Suprapubic skin (tissue), 4 donors: ENCODE results near the gene JMJD8. TPM values are rescaled to one million over a fixed set of nuclear protein-coding genes. Genes with fewer than 3 reads are reported as not detected.

Experiments used
- DNase-seq, 2 donors: peaks; one replicate each; pipeline ENCODE4 v3.0.0-alpha.2; 2019; ENCODE audit warnings: low spot score in 2 of 2
- H3K27ac ChIP-seq: fragments of 200-600 bp; sonication (generic); one replicate; pipeline ENCODE4 v1.5.1; 2019
- H3K27me3 ChIP-seq: fragments of 200-600 bp; sonication (generic); one replicate; pipeline ENCODE4 v1.5.1; 2019
- H3K36me3 ChIP-seq: fragments of 200-600 bp; sonication (generic); one replicate; pipeline ENCODE4 v1.5.1; 2019
- H3K4me1 ChIP-seq: fragments of 200-600 bp; sonication (generic); one replicate; pipeline ENCODE4 v1.5.1; 2019
- H3K4me3 ChIP-seq: fragments of 200-600 bp; sonication (generic); one replicate; pipeline ENCODE4 v1.5.1; 2019; ENCODE audit warnings: mild to moderate bottlenecking
- H3K9me3 ChIP-seq: fragments of 200-600 bp; sonication (generic); one replicate; pipeline ENCODE4 v1.5.1; 2019
- CTCF ChIP-seq, 2 donors: fragments of 200-600 bp in 1 of 2; fragments of 450-650 bp in 1 of 2; sonication (generic) in 1 of 2; IDR thresholded peaks; one replicate each; pipeline ENCODE4 v1.5.1; 2016 to 2019; ENCODE audit warnings: antibody characterized with exemption in 2 of 2, mild to moderate bottlenecking in 1 of 2, moderate library complexity in 1 of 2
- EP300 ChIP-seq: sonication (generic); formaldehyde crosslinking; IDR thresholded peaks from one replicate; pipeline ENCODE4 v1.6.1; 2017; ENCODE audit warnings: antibody characterized with exemption
- POLR2A ChIP-seq, 2 donors: fragments of 450-650 bp; IDR thresholded peaks; one replicate each; pipeline ENCODE4 v1.6.1; 2017; ENCODE audit warnings: antibody characterized with exemption in 2 of 2, mild to moderate bottlenecking in 2 of 2, moderate library complexity in 2 of 2
- POLR2AphosphoS5 ChIP-seq, 3 donors: sonication (generic); formaldehyde crosslinking; IDR thresholded peaks; one replicate each; pipeline ENCODE4 v1.6.1; 2017; ENCODE audit warnings: antibody characterized with exemption in 3 of 3
- WGBS: methylation state at CpG from one replicate; pipeline ENCODE4 v1.1.5; 2018; 5-methylcytosine and 5-hydroxymethylcytosine counted together
- total RNA-seq, 4 donors: library from RNA; depleted of rRNA; stranded (reverse); fragments of >200 nt; gene quantifications; one replicate each; pipeline ENCODE4 v1.1.0, GENCODE V29; 2016

The JMJD8 gene
- total RNA-seq, 4 donors from 2014 or later = 47.0 to 87.4 (median 60.5) TPM

- Histone ChIP-seq H3K9me3 (no peaks in the 10 kb centered on the region), H3K36me3 (peaks cover 16% of the 10 kb centered on the region), H3K27ac (no peak overlapping the region), H3K4me3 (peak overlapping the region; percentile 52), H3K4me1 (peaks cover 32% of the 10 kb centered on the region), H3K27me3 (peaks cover 34% of the 10 kb centered on the region)
- no peak for DNase-seq
- TF ChIP-seq EP300 (no peak), POLR2A (IDR thresholded peaks at IDR 0.05) (no peak), POLR2AphosphoS5 (IDR thresholded peaks at IDR 0.05) (no peak), CTCF (IDR thresholded peaks at IDR 0.05) (no peak)
- WGBS = 0% methylated on average over 17 of the region's 61 CpGs
Measured at GRCh38 chr16:727291-727977, 43.3 kb upstream of the JMJD8 start.

- H3K4me1 ChIP-seq = peaks cover 38% of the 10 kb centered on the region
- peaks cover 8% of the 10 kb centered on the region for H3K36me3 ChIP-seq
- 4% methylated on average over 15 of the region's 88 CpGs for WGBS
- no peak for TF ChIP-seq EP300
- no peak for TF ChIP-seq POLR2AphosphoS5 (IDR thresholded peaks at IDR 0.05)
- peak within 1 kb of the TSS; percentile 52 for H3K4me3 ChIP-seq
- no peaks in the 10 kb centered on the region for H3K9me3 ChIP-seq
- peaks cover 34% of the 10 kb centered on the region for H3K27me3 ChIP-seq
- H3K27ac ChIP-seq = no peak within 1 kb of the TSS
- DNase-seq = no peak
Measured at GRCh38 chr16:726438-727290, 42.5 kb upstream of the JMJD8 start, which contains the start of the genes CCDC78 and HAGHL. TSS of gene CCDC78 (minus strand) at chr16:726443. CDS start at chr16:726367, 76 bp downstream. TSS of gene HAGHL (plus strand) at chr16:727106. CDS start at chr16:727510, 404 bp downstream.

GRCh38 chr16:726188-726437 is 42.0 kb upstream of the JMJD8 start:
- Histone ChIP-seq H3K4me1 (peaks cover 43% of the 10 kb centered on the region), H3K27ac (no peak overlapping the region), H3K9me3 (no peaks in the 10 kb centered on the region), H3K27me3 (peaks cover 34% of the 10 kb centered on the region), H3K4me3 (peak overlapping the region; percentile 52), H3K36me3 (peaks cover 2% of the 10 kb centered on the region)
- DNase-seq = no peak
- no CpG with 5 or more reads among the region's 9 CpGs for WGBS
- no peak for TF ChIP-seq CTCF (IDR thresholded peaks at IDR 0.05)
- TF ChIP-seq EP300 = no peak
- TF ChIP-seq POLR2A (IDR thresholded peaks at IDR 0.05) = no peak
- TF ChIP-seq POLR2AphosphoS5 (IDR thresholded peaks at IDR 0.05) = no peak

- Histone ChIP-seq H3K27ac (no peak overlapping the region), H3K4me1 (peaks cover 47% of the 10 kb centered on the region), H3K4me3 (no peak overlapping the region), H3K27me3 (peaks cover 34% of the 10 kb centered on the region), H3K36me3 (no peaks in the 10 kb centered on the region), H3K9me3 (no peaks in the 10 kb centered on the region)
- TF ChIP-seq CTCF (IDR thresholded peaks at IDR 0.05) = no peak
- no peak for TF ChIP-seq EP300
- TF ChIP-seq POLR2AphosphoS5 (IDR thresholded peaks at IDR 0.05) = no peak
- TF ChIP-seq POLR2A (IDR thresholded peaks at IDR 0.05) = no peak
- DNase-seq = no peak
- WGBS = 67% methylated on average over 3 of the region's 23 CpGs
Measured at GRCh38 chr16:725463-726187, 41.5 kb upstream of the JMJD8 start.

GRCh38 chr16:725041-725376 is 40.9 kb upstream of the JMJD8 start:
- Histone ChIP-seq H3K9me3 (no peaks in the 10 kb centered on the region), H3K4me3 (no peak overlapping the region), H3K4me1 (peaks cover 53% of the 10 kb centered on the region), H3K27ac (no peak overlapping the region), H3K36me3 (no peaks in the 10 kb centered on the region), H3K27me3 (peaks cover 34% of the 10 kb centered on the region)
- TF ChIP-seq POLR2AphosphoS5 (IDR thresholded peaks at IDR 0.05) = no peak
- TF ChIP-seq POLR2A (IDR thresholded peaks at IDR 0.05) = no peak
- no peak for TF ChIP-seq CTCF (IDR thresholded peaks at IDR 0.05)
- no peak for TF ChIP-seq EP300
- no CpG with 5 or more reads among the region's 7 CpGs for WGBS
- DNase-seq = no peak
